BLaER1 treated with 17β-estradiol and CSF1 and Interleukin-3, amounts not matched to agents 10 nM and 100 nM (cell line): ENCODE results near the gene RPS6KA2.

ENCODE experiments used
- H3K27ac ChIP-seq, 11 experiments: shearing (Covaris generic); formaldehyde crosslinking; 2 replicates each; pipeline ENCODE4 v1.8.1; 2022
- H3K27me3 ChIP-seq, 11 experiments: shearing (Covaris generic); formaldehyde crosslinking; 2 replicates each; pipeline ENCODE4 v1.8.1; 2022
- H3K36me3 ChIP-seq, 11 experiments: shearing (Covaris generic); formaldehyde crosslinking; 2 replicates each; pipeline ENCODE4 v1.8.1; 2022
- H3K4me1 ChIP-seq, 10 experiments: shearing (Covaris generic); formaldehyde crosslinking; 2 replicates each; pipeline ENCODE4 v1.8.1; 2022
- H3K4me2 ChIP-seq, 11 experiments: shearing (Covaris generic); formaldehyde crosslinking; 2 replicates each; pipeline ENCODE4 v1.8.1; 2022
- H3K4me3 ChIP-seq, 10 experiments: shearing (Covaris generic); formaldehyde crosslinking; 2 replicates each; pipeline ENCODE4 v1.8.1; 2022
- H3K9ac ChIP-seq, 11 experiments: shearing (Covaris generic); formaldehyde crosslinking; 2 replicates each; pipeline ENCODE4 v1.8.1; 2022
- H3K9me3 ChIP-seq, 11 experiments: shearing (Covaris generic); formaldehyde crosslinking; replicated peaks in 1 of 11; 2 replicates each; pipeline ENCODE4 v1.8.1; 2022
- H4K20me1 ChIP-seq, 11 experiments: shearing (Covaris generic); formaldehyde crosslinking; 2 replicates each; pipeline ENCODE4 v1.8.1; 2022
- Cebpa-rat ChIP-seq, 11 experiments: shearing (Covaris generic); IDR thresholded peaks; 2 replicates each; pipeline ENCODE4 v1.8.1; 2022

RPS6KA2 gene

DNA sequence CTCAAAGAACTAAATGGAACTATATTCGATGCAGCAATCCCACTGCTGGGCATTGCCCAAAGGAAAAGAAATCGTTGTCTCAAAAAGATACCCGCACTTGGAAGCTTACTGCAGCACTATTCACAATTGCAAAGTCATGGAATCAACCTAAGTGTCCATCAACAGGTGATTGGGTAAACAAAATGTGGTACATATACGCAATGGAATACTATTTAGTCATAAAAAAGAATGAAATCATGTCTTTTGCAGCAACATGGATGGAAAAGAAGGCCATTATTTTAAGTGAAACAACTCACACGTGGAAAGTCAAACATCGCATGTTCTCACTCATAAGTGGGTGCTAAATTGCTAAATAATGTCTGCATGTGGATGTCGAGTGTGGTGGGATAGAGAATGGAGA, 173.4 kb downstream of the RPS6KA2 start:
- H3K27me3 ChIP-seq = peaks cover 0 to 13% (median 0%) of the 10 kb centered on the region in 11 experiments; a peak in 4 of 22 replicates
- no peak overlapping the region for H3K4me2 ChIP-seq
- peaks cover 0 to 21% (median 16%) of the 10 kb centered on the region in 10 experiments; a peak in 18 of 20 replicates for H3K4me1 ChIP-seq
- H4K20me1 ChIP-seq = no peaks in the 10 kb centered on the region
- H3K9me3 ChIP-seq = peaks cover 21 to 47% (median 40%) of the 10 kb centered on the region in 11 experiments
- TF ChIP-seq Cebpa-rat (IDR thresholded peaks at IDR 0.05) = no peak
- no peak overlapping the region for H3K9ac ChIP-seq
- H3K4me3 ChIP-seq = no peak overlapping the region
- H3K27ac ChIP-seq = no peak overlapping the region
- H3K36me3 ChIP-seq = peaks cover 0 to 18% (median 5%) of the 10 kb centered on the region in 11 experiments; a peak in 9 of 22 replicates

DNA sequence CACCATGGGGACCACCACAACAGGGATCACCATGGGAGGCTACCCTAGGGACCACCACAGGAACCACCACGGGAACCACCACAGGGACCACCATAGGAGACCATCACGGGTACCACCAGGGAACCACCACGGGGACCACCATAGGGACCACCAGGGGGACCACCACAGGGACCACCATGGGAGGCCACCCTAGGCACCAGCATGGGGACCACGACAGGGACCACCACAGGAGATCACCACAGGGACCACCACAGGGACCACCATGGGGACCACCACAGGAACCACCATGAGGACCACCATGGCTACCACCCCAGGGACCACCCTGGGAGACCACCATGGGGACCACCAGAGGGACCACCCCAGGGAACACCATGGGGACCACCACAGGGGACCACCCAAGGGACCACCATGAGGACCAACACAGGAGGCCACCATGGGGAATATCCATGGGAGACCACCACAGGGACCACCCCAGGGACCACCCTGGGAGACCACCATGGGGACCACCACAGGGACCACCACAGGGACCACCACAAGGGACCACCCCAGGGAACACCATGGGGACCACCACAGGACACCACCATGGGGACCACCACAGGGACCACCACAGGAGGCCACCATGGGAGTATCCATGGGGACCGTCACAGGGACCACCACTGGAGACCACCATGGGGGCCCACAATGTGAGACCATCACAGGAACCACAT, 176.7 kb downstream of the RPS6KA2 start:
- Histone ChIP-seq H3K4me1 (peaks cover 0 to 5% (median 4%) of the 10 kb centered on the region in 10 experiments; a peak in 17 of 20 replicates), H3K27ac (no peak overlapping the region), H3K4me3 (no peak overlapping the region), H3K4me2 (no peak overlapping the region), H3K36me3 (peaks cover 0 to 34% (median 0%) of the 10 kb centered on the region in 11 experiments; a peak in 3 of 22 replicates), H4K20me1 (no peaks in the 10 kb centered on the region), H3K27me3 (peaks cover 0 to 5% (median 0%) of the 10 kb centered on the region in 11 experiments; a peak in 4 of 22 replicates), H3K9me3 (peaks cover 7 to 29% (median 22%) of the 10 kb centered on the region in 11 experiments; a peak in 20 of 22 replicates), H3K9ac (no peak overlapping the region)
- TF ChIP-seq Cebpa-rat (IDR thresholded peaks at IDR 0.05) = no peak

DNA sequence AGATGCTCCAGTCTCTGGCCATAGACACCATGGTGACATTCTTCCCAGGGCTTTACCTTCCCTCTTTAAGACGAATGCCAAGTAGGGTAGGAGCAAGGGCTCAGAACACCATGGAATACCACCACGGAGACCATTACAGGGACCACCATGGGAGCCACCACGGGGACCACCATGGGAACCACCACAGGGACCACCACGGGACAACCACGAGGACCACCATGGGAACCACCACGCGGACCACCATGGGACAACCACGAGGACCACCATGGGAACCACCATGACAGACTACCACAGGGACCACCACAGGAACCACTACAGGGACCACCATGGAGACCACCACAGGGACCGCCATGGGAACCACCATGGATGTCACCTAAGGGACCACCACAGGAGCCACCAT, 177.4 kb downstream of the RPS6KA2 start:
- Histone ChIP-seq H3K9me3 (peaks cover 7 to 29% (median 22%) of the 10 kb centered on the region in 11 experiments; a peak in 20 of 22 replicates), H3K36me3 (peaks cover 0 to 34% (median 0%) of the 10 kb centered on the region in 11 experiments; a peak in 3 of 22 replicates), H3K9ac (no peak overlapping the region), H4K20me1 (no peaks in the 10 kb centered on the region), H3K4me1 (peaks cover 0 to under 1% (median 0%) of the 10 kb centered on the region in 10 experiments; a peak in 1 of 20 replicates), H3K4me3 (no peak overlapping the region), H3K27me3 (no peaks in the 10 kb centered on the region), H3K4me2 (no peak overlapping the region), H3K27ac (no peak overlapping the region)
- no peak for TF ChIP-seq Cebpa-rat (IDR thresholded peaks at IDR 0.05)

DNA sequence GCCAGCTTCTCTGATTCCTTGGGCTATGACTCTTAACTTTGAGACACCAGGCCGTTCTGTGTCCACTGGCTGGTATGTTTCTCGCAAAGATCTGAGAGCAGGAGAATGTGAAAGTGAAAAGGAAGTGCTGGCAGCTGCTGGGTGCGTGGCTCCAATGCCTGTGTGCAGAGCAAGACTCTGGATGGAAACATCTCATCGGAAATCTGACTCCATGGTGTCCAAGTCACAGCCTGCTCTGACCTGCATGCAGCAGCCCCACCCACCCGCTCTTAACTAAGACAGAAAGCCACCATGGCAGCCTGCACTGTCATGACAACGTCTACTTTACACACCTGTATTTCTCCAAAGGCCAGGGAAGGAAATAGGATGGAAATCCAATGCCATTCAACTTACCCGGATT, 178.0 kb downstream of the RPS6KA2 start:
- H3K27ac ChIP-seq = no peak overlapping the region
- TF ChIP-seq Cebpa-rat (IDR thresholded peaks at IDR 0.05) = no peak
- H3K9ac ChIP-seq = no peak overlapping the region
- no peaks in the 10 kb centered on the region for H3K27me3 ChIP-seq
- H3K4me1 ChIP-seq = peaks cover 0 to 5% (median 0%) of the 10 kb centered on the region in 10 experiments; a peak in 1 of 20 replicates
- H4K20me1 ChIP-seq = no peaks in the 10 kb centered on the region
- H3K9me3 ChIP-seq = peaks cover 7 to 29% (median 22%) of the 10 kb centered on the region in 11 experiments; a peak in 20 of 22 replicates
- no peak overlapping the region for H3K4me3 ChIP-seq
- H3K36me3 ChIP-seq = peaks cover 0 to 34% (median 0%) of the 10 kb centered on the region in 11 experiments; a peak in 3 of 22 replicates
- no peak overlapping the region for H3K4me2 ChIP-seq

DNA sequence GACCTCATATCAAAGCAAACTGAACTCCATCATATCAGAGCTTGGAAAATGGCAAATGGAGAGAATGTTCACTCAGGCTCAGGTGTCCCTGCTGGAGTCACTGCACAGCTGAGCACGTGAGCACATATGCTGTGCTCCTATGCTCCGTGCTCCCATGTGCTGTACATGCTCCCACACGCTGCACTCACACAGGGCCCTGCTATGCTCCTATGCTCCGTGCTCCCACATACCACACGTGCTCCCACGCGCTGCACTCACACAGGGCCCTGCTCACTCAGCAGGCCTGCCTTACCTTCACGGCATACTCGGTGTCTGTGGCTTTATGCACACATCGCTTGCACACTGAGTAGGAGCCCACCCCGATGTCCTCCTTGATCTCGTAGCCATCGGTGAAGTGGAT, 178.6 kb downstream of the RPS6KA2 start:
- no peak for TF ChIP-seq Cebpa-rat (IDR thresholded peaks at IDR 0.05)
- peaks cover 0 to 6% (median 0%) of the 10 kb centered on the region in 10 experiments; a peak in 1 of 20 replicates for H3K4me1 ChIP-seq
- H3K9ac ChIP-seq = no peak overlapping the region
- peaks cover 0 to 34% (median 0%) of the 10 kb centered on the region in 11 experiments; a peak in 3 of 22 replicates for H3K36me3 ChIP-seq
- H3K27me3 ChIP-seq = no peaks in the 10 kb centered on the region
- no peak overlapping the region for H3K4me3 ChIP-seq
- H3K4me2 ChIP-seq = no peak overlapping the region
- no peak overlapping the region for H3K27ac ChIP-seq
- H3K9me3 ChIP-seq = peaks cover under 1 to 23% (median 20%) of the 10 kb centered on the region in 11 experiments; a peak in 20 of 22 replicates
- no peaks in the 10 kb centered on the region for H4K20me1 ChIP-seq

DNA sequence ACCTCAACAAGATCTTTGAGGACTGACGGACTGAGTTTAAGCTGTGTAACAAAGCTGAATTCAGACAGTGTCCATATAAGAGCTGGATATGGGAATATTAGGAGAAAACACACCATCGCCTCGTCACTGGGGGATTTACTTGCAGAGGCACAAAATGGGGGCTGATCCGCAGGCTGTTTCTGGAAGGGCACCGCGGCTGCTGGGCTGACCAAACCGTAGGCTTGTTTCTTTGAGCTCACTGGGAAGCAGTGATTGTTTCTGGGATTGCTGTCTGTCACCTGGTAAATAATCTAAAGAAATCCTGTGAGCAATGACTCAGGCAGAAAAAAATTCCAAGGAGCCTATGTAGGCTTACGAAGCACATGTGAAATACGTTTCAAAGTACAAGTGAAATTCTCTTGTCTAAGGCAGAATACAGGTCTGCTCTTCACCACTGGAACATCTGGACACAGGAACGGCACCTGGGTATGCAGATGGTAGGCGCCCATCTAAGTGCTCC, 180.4 kb downstream of the RPS6KA2 start:
- H4K20me1 ChIP-seq = no peaks in the 10 kb centered on the region
- no peak overlapping the region for H3K4me3 ChIP-seq
- H3K9ac ChIP-seq = no peak overlapping the region
- H3K36me3 ChIP-seq = peaks cover 0 to 34% (median 0%) of the 10 kb centered on the region in 11 experiments; a peak in 3 of 22 replicates
- no peak overlapping the region for H3K27ac ChIP-seq
- TF ChIP-seq Cebpa-rat (IDR thresholded peaks at IDR 0.05) = no peak
- H3K9me3 ChIP-seq = peaks cover 0 to 22% (median 17%) of the 10 kb centered on the region in 11 experiments; a peak in 18 of 22 replicates
- peaks cover 0 to 6% (median 0%) of the 10 kb centered on the region in 11 experiments; a peak in 2 of 22 replicates for H3K27me3 ChIP-seq
- peaks cover 0 to 20% (median 7%) of the 10 kb centered on the region in 10 experiments; a peak in 14 of 20 replicates for H3K4me1 ChIP-seq
- no peak overlapping the region for H3K4me2 ChIP-seq

DNA sequence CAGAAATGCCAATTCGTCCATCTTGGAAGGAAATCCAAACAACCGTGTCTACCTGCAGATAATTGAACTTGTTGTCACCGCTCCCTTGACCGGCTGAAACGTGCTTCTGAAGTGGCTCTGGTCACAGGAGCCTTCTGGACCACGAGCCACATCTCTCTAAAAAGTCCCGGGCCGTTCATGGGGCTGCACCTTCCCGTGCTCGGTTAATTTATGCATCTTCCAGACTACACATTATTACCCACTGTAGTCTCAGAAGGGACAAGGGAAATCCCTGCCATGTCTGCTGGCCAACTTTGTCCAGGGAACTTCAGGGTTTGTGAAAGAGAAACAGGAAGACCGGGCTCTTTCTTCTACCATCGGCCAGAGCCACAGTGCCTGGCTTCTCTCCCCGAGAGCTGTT, 180.9 kb downstream of the RPS6KA2 start:
- peaks cover 0 to 24% (median 12%) of the 10 kb centered on the region in 10 experiments; a peak in 14 of 20 replicates for H3K4me1 ChIP-seq
- H3K4me3 ChIP-seq = no peak overlapping the region
- H3K9ac ChIP-seq = no peak overlapping the region
- no peak overlapping the region for H3K4me2 ChIP-seq
- no peak for TF ChIP-seq Cebpa-rat (IDR thresholded peaks at IDR 0.05)
- H3K27ac ChIP-seq = no peak overlapping the region
- H4K20me1 ChIP-seq = no peaks in the 10 kb centered on the region
- H3K27me3 ChIP-seq = peaks cover 0 to 11% (median 0%) of the 10 kb centered on the region in 11 experiments; a peak in 2 of 22 replicates
- peaks cover 0 to 34% (median 0%) of the 10 kb centered on the region in 11 experiments; a peak in 3 of 22 replicates for H3K36me3 ChIP-seq
- H3K9me3 ChIP-seq = peaks cover 0 to 19% (median 17%) of the 10 kb centered on the region in 11 experiments; a peak in 18 of 22 replicates

DNA sequence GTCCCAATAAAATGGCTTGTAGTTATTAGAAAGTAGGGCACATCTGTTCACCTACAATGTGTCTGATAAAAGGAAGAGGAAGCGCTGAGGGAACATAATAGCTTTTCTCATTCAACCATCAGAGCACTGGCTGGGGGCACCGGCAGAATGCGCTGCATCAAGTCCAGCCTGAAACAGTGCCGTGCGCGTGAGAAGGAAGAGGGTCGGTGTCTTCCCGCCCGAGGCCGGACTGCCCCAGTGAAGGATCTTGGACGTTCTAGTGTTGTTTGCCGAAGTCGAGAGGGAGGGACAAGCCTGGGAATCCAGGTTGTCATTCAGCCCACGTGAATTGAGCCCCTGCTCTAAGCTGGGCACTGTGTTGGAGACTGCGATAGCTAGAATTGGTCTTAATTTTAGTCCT, 182.6 kb downstream of the RPS6KA2 start:
- peaks cover 0 to 15% (median 0%) of the 10 kb centered on the region in 11 experiments; a peak in 2 of 22 replicates for H3K27me3 ChIP-seq
- peaks cover 0 to 3% (median under 1%) of the 10 kb centered on the region in 11 experiments; a peak in 14 of 22 replicates for H3K9me3 ChIP-seq
- no peak overlapping the region for H3K4me2 ChIP-seq
- no peak for TF ChIP-seq Cebpa-rat (IDR thresholded peaks at IDR 0.05)
- H3K4me3 ChIP-seq = no peak overlapping the region
- no peak overlapping the region for H3K27ac ChIP-seq
- peaks cover 0 to 40% (median 24%) of the 10 kb centered on the region in 10 experiments; a peak in 16 of 20 replicates for H3K4me1 ChIP-seq
- H4K20me1 ChIP-seq = no peaks in the 10 kb centered on the region
- peaks cover 0 to 32% (median 0%) of the 10 kb centered on the region in 11 experiments; a peak in 3 of 22 replicates for H3K36me3 ChIP-seq
- H3K9ac ChIP-seq = no peak overlapping the region

DNA sequence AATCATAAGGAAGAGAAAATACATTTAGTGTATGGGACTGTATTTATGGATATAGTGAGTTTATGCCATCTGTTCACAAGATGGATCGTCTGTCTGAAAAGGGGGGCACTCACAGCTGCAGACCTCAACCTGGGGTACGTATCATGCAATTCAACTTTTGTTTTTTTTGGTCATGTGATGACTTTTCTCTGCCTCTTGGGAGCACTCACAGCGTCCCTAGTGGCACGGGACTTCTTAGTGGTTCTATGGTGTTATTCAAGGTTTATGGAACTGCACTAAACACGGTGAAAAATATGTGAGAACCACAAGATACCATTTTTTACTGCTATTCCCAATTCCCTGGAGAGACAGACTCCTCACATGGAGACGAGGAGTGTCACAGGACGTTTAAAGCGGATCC, 183.9 kb downstream of the RPS6KA2 start:
- no peaks in the 10 kb centered on the region for H4K20me1 ChIP-seq
- H3K4me3 ChIP-seq = no peak overlapping the region
- no peak overlapping the region for H3K4me2 ChIP-seq
- H3K27ac ChIP-seq = no peak overlapping the region
- no peak overlapping the region for H3K9ac ChIP-seq
- H3K36me3 ChIP-seq = peaks cover 0 to 19% (median 0%) of the 10 kb centered on the region in 11 experiments; a peak in 2 of 22 replicates
- H3K9me3 ChIP-seq = peaks cover 0 to 6% (median 0%) of the 10 kb centered on the region in 11 experiments; a peak in 4 of 22 replicates
- peaks cover 0 to 15% (median 0%) of the 10 kb centered on the region in 11 experiments; a peak in 2 of 22 replicates for H3K27me3 ChIP-seq
- H3K4me1 ChIP-seq = peaks cover 0 to 52% (median 31%) of the 10 kb centered on the region in 10 experiments; a peak in 16 of 20 replicates
- TF ChIP-seq Cebpa-rat (IDR thresholded peaks at IDR 0.05) = no peak
